Naive thymus-derived CD4-positive, alpha-beta T cell (primary cell): ENCODE results near the gene ABCG1. TPM values are rescaled to one million over a fixed set of nuclear protein-coding genes. Genes with fewer than 3 reads are reported as not detected.
A peak's percentile ranks its signal among the peaks of the same experiment; 100 is the strongest.

ENCODE experiments used
- ATAC-seq: fragments of 150-1000 bp; cut with Tn5 transposase; 2 replicates; pipeline ENCODE4 v1.10.0; 2021; ENCODE audit warnings: mild to moderate bottlenecking, moderate library complexity
- CTCF ChIA-PET: fragments of 350-600 bp; sonication (Branson Sonifier 250); formaldehyde crosslinking; loops from one replicate; lab custom pipeline; 2021; ENCODE audit warnings: antibody characterized with exemption; lab: Charles Lee
- POLR2A ChIA-PET: fragments of 350-600 bp; sonication (Branson Sonifier 250); formaldehyde crosslinking; loops from one replicate; lab custom pipeline; 2021; ENCODE audit warnings: antibody characterized with exemption, inconsistent platforms; lab: Charles Lee
- DNase-seq, 9 donors: peaks; one replicate each; pipeline versions ENCODE4 v3.0.0 to v3.0.0-alpha.2; 2020 to 2022; ENCODE audit warnings: mixed read lengths in 1 of 9
- H3K27ac ChIP-seq: one replicate; pipeline ENCODE4 v1.7.0; 2013; ENCODE audit warnings: mild to moderate bottlenecking, low read depth, low read length, moderate library complexity
- H3K27me3 ChIP-seq, 2 donors: one replicate each; pipeline ENCODE4 v1.7.0; 2013; ENCODE audit warnings: low read length in 2 of 2, mild to moderate bottlenecking in 2 of 2, moderate library complexity in 2 of 2; ENCODE audit not compliant: control insufficient read depth in 2 of 2, insufficient read depth in 2 of 2
- H3K36me3 ChIP-seq, 3 experiments: 1 replicate in 2 of 3; 2 replicates in 1 of 3; pipeline ENCODE4 v1.7.0; 2013; ENCODE audit warnings: low read length in 3 of 3, mild to moderate bottlenecking in 3 of 3, moderate library complexity in 1 of 3; ENCODE audit not compliant: insufficient read depth in 3 of 3, control insufficient read depth in 2 of 3
- H3K4me1 ChIP-seq, 2 donors: one replicate each; pipeline ENCODE4 v1.7.0; 2013; ENCODE audit warnings: low read length in 2 of 2, mild to moderate bottlenecking in 2 of 2, moderate library complexity in 1 of 2; ENCODE audit not compliant: control insufficient read depth in 2 of 2, insufficient read depth in 2 of 2
- H3K4me3 ChIP-seq: 2 replicates; pipeline ENCODE4 v1.7.0; 2013; ENCODE audit warnings: mild to moderate bottlenecking, low read length
- H3K9me3 ChIP-seq, 3 experiments: 1 replicate in 2 of 3; 2 replicates in 1 of 3; pipeline ENCODE4 v1.7.0; 2013; ENCODE audit warnings: low read length in 3 of 3; ENCODE audit not compliant: control insufficient read depth in 2 of 3
- H3K27ac Mint-ChIP-seq, 9 donors: one replicate each; pipeline ENCODE4 v1.8.0; 2020 to 2022; ENCODE audit warnings: mixed read lengths in 9 of 9, mild to moderate bottlenecking in 8 of 9, moderate library complexity in 5 of 9, inconsistent platforms in 2 of 9
- H3K27me3 Mint-ChIP-seq, 5 donors: one replicate each; pipeline ENCODE4 v1.8.0; 2021 to 2022; ENCODE audit warnings: mixed read lengths in 5 of 5, mild to moderate bottlenecking in 1 of 5
- H3K36me3 Mint-ChIP-seq, 5 donors: one replicate each; pipeline ENCODE4 v1.8.0; 2020 to 2022; ENCODE audit warnings: mixed read lengths in 5 of 5, mild to moderate bottlenecking in 3 of 5, inconsistent platforms in 1 of 5
- H3K4me1 Mint-ChIP-seq, 7 donors: one replicate each; pipeline ENCODE4 v1.8.0; 2020 to 2022; ENCODE audit warnings: mixed read lengths in 7 of 7, mild to moderate bottlenecking in 3 of 7, inconsistent platforms in 1 of 7
- H3K4me3 Mint-ChIP-seq, 10 donors: one replicate each; pipeline ENCODE4 v1.8.0; 2020 to 2022; ENCODE audit warnings: mild to moderate bottlenecking in 10 of 10, mixed read lengths in 10 of 10, moderate library complexity in 6 of 10, inconsistent platforms in 2 of 10
- H3K9me3 Mint-ChIP-seq, 11 donors: one replicate each; pipeline ENCODE4 v1.8.0; 2020 to 2022; ENCODE audit warnings: mixed read lengths in 11 of 11, mild to moderate bottlenecking in 4 of 11, inconsistent platforms in 1 of 11, moderate library complexity in 1 of 11
- intact Hi-C, 2 donors: fragments of 100-400 bp; cut with micrococcal nuclease; formaldehyde crosslinking; loops; one replicate each; pipeline ENCODE4 v1.15.1; 2023
- polyA plus RNA-seq, 2 donors: library from polyadenylated mRNA; unstranded; fragments of 300-500 nt; fragmentation: Illumina TruSeq; gene quantifications; one replicate each; pipeline ENCODE4 v1.2.3, GENCODE V29; 2021
- total RNA-seq, 6 experiments: library from RNA in 5 of 6; stranded (reverse) in 5 of 6; gene quantifications; 1 replicate in 5 of 6; 2 replicates in 1 of 6; pipeline ENCODE4 v1.2.3 and lab custom pipeline; 2021 to 2026

ABCG1 gene
- total and polyA plus RNA-seq, 7 experiments from 2014 or later = 0.67 to 49.7 (median 17.0) TPM

DNA sequence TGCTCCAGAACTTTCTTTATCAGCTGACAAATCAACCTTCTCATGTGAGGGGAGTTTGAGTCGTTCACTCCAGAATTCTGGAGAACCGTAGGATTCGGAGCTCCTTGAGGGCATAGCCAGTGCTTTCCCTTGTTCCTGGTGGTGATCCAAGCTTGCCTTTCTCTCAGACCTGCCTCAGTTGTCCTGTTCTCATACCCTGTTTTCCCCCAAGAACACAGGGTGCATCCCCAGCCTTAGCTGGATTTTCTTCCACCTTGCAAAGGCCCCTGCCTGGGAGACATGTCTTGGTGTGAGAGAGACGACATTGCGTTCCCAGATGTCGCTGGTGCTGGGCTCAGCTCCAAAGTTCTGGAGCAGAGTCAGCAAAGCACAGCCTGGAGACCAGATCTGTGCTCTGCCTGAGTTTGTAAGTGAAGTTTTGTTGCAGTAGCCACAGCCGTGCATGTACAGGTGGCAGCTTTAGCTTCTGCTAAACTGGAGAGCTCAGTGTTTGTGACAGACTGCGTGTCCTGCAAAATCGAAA lies 40.0 kb downstream of the ABCG1 start:
- H3K27ac ChIP-seq = no peak overlapping the region
- ATAC-seq (no peak), DNase-seq (no peak)
- Mint-ChIP-seq H3K27me3 (peaks cover 0 to 2% (median 0%) of the 10 kb centered on the region in 5 donors), H3K36me3 (peaks cover 0 to 5% (median 0%) of the 10 kb centered on the region in 5 donors), H3K4me3 (no peak overlapping the region), H3K4me1 (peaks cover 14 to 46% (median 33%) of the 10 kb centered on the region in 7 donors), H3K9me3 (no peaks in the 10 kb centered on the region), H3K27ac (peak overlapping the region in 4 of 9 donors; percentile 44 to 59 (median 47))
- ChIA-PET POLR2A (interaction anchor here (0.7 to 1.5 kb wide), 3 partner anchors 9 to 114 kb away, joined by 3 to 9 read pairs (median 3); no protein-coding TSS in a partner anchor), CTCF (interaction anchor here (0.5 to 5.3 kb wide), 27 partner anchors 9 to 426 kb away, joined by 3 to 108 read pairs (median 4); no protein-coding TSS in a partner anchor)
- no peak overlapping the region for H3K4me3 ChIP-seq
- peaks cover 0 to 3% (median 0%) of the 10 kb centered on the region in 3 experiments for H3K36me3 ChIP-seq
- H3K27me3 ChIP-seq = no peaks in the 10 kb centered on the region
- no peaks in the 10 kb centered on the region for H3K4me1 ChIP-seq
- intact Hi-C loops = loop anchor here (1.0 to 2.0 kb wide), 8 partner anchors 20 to 191 kb away; no protein-coding TSS in a partner anchor
- no peaks in the 10 kb centered on the region for H3K9me3 ChIP-seq

GRCh38 chr21:42260121-42260520 lies 41.2 kb downstream of the ABCG1 start:
- peaks cover 0 to 2% (median 0%) of the 10 kb centered on the region in 5 donors for H3K27me3 Mint-ChIP-seq
- Histone ChIP-seq H3K4me1 (no peaks in the 10 kb centered on the region), H3K27ac (no peak overlapping the region), H3K36me3 (peaks cover 0 to 7% (median 0%) of the 10 kb centered on the region in 3 experiments), H3K4me3 (no peak overlapping the region), H3K9me3 (no peaks in the 10 kb centered on the region), H3K27me3 (no peaks in the 10 kb centered on the region)
- peaks cover 8 to 43% (median 28%) of the 10 kb centered on the region in 7 donors for H3K4me1 Mint-ChIP-seq
- no peaks in the 10 kb centered on the region for H3K9me3 Mint-ChIP-seq
- H3K4me3 Mint-ChIP-seq = no peak overlapping the region
- ATAC-seq = no peak
- POLR2A ChIA-PET = no interaction called here
- CTCF ChIA-PET = interaction anchor here (0.9 to 5.3 kb wide), 6 partner anchors 40 to 114 kb away, joined by 3 to 108 read pairs (median 14); no protein-coding TSS in a partner anchor
- intact Hi-C loops = no loop called here
- no peak for DNase-seq
- peaks cover 0 to 10% (median 5%) of the 10 kb centered on the region in 5 donors for H3K36me3 Mint-ChIP-seq
- H3K27ac Mint-ChIP-seq = no peak overlapping the region

GRCh38 chr21:42261829-42262200 lies 42.9 kb downstream of the ABCG1 start:
- ChIA-PET POLR2A (no interaction called here), CTCF (interaction anchor here (0.9 to 5.3 kb wide), 2 partner anchors 23 to 115 kb away, joined by 3 to 108 read pairs; no protein-coding TSS in a partner anchor)
- Histone ChIP-seq H3K36me3 (peaks cover 0 to 10% (median 0%) of the 10 kb centered on the region in 3 experiments), H3K9me3 (no peaks in the 10 kb centered on the region), H3K27ac (no peak overlapping the region), H3K4me3 (no peak overlapping the region), H3K4me1 (peaks cover 0 to 6% of the 10 kb centered on the region in 2 donors), H3K27me3 (no peaks in the 10 kb centered on the region)
- intact Hi-C loops = no loop called here
- Mint-ChIP-seq H3K4me1 (peaks cover 14 to 44% (median 31%) of the 10 kb centered on the region in 7 donors), H3K27ac (no peak overlapping the region), H3K36me3 (peaks cover 0 to 12% (median 5%) of the 10 kb centered on the region in 5 donors), H3K27me3 (peaks cover 0 to 2% (median 0%) of the 10 kb centered on the region in 5 donors), H3K4me3 (no peak overlapping the region), H3K9me3 (no peaks in the 10 kb centered on the region)
- DNase-seq (no peak), ATAC-seq (no peak)

GRCh38 chr21:42262831-42263231 lies 43.9 kb downstream of the ABCG1 start:
- H3K4me1 ChIP-seq = peaks cover 10 to 16% of the 10 kb centered on the region in 2 donors
- H3K9me3 ChIP-seq = no peaks in the 10 kb centered on the region
- DNase-seq (no peak), ATAC-seq (peak; percentile 40)
- H3K27ac Mint-ChIP-seq = no peak overlapping the region
- intact Hi-C loops = no loop called here
- peaks cover 0 to 1% (median 0%) of the 10 kb centered on the region in 11 donors for H3K9me3 Mint-ChIP-seq
- CTCF ChIA-PET = interaction anchor here (5.3 kb wide), 1 partner anchor 116 kb away, joined by 108 read pairs; no protein-coding TSS in a partner anchor
- H3K36me3 ChIP-seq = peaks cover 0 to 10% (median 0%) of the 10 kb centered on the region in 3 experiments
- H3K36me3 Mint-ChIP-seq = peaks cover 0 to 12% (median 4%) of the 10 kb centered on the region in 5 donors
- peaks cover 21 to 48% (median 39%) of the 10 kb centered on the region in 7 donors for H3K4me1 Mint-ChIP-seq
- no peak overlapping the region for H3K4me3 Mint-ChIP-seq
- H3K27me3 ChIP-seq = no peaks in the 10 kb centered on the region
- H3K27me3 Mint-ChIP-seq = peaks cover 0 to 2% (median 0%) of the 10 kb centered on the region in 5 donors
- H3K27ac ChIP-seq = no peak overlapping the region
- POLR2A ChIA-PET = no interaction called here
- no peak overlapping the region for H3K4me3 ChIP-seq

- peaks cover 0 to 1% (median 0%) of the 10 kb centered on the region in 11 donors for H3K9me3 Mint-ChIP-seq
- H3K36me3 Mint-ChIP-seq = peaks cover 0 to 12% (median 4%) of the 10 kb centered on the region in 5 donors
- POLR2A ChIA-PET = interaction anchor here (0.6 kb wide), 1 partner anchor 66 kb away, joined by 3 read pairs; no protein-coding TSS in a partner anchor
- H3K27me3 Mint-ChIP-seq = no peaks in the 10 kb centered on the region
- intact Hi-C loops = no loop called here
- Histone ChIP-seq H3K36me3 (peaks cover 0 to 10% (median 0%) of the 10 kb centered on the region in 3 experiments), H3K27me3 (no peaks in the 10 kb centered on the region), H3K27ac (no peak overlapping the region), H3K4me3 (no peak overlapping the region), H3K4me1 (peaks cover 15 to 24% of the 10 kb centered on the region in 2 donors), H3K9me3 (no peaks in the 10 kb centered on the region)
- peaks cover 23 to 47% (median 43%) of the 10 kb centered on the region in 7 donors for H3K4me1 Mint-ChIP-seq
- peak overlapping the region in 1 of 10 donors; percentile 40 for H3K4me3 Mint-ChIP-seq
- no peak for DNase-seq
- no peak overlapping the region for H3K27ac Mint-ChIP-seq
- ATAC-seq = peak; percentile 49
- CTCF ChIA-PET = interaction anchor here (1.2 to 1.4 kb wide), 2 partner anchors 116 to 118 kb away, joined by 3 read pairs; no protein-coding TSS in a partner anchor
Observed at GRCh38 chr21:42263591-42264131, 44.7 kb downstream of the ABCG1 start.

DNA sequence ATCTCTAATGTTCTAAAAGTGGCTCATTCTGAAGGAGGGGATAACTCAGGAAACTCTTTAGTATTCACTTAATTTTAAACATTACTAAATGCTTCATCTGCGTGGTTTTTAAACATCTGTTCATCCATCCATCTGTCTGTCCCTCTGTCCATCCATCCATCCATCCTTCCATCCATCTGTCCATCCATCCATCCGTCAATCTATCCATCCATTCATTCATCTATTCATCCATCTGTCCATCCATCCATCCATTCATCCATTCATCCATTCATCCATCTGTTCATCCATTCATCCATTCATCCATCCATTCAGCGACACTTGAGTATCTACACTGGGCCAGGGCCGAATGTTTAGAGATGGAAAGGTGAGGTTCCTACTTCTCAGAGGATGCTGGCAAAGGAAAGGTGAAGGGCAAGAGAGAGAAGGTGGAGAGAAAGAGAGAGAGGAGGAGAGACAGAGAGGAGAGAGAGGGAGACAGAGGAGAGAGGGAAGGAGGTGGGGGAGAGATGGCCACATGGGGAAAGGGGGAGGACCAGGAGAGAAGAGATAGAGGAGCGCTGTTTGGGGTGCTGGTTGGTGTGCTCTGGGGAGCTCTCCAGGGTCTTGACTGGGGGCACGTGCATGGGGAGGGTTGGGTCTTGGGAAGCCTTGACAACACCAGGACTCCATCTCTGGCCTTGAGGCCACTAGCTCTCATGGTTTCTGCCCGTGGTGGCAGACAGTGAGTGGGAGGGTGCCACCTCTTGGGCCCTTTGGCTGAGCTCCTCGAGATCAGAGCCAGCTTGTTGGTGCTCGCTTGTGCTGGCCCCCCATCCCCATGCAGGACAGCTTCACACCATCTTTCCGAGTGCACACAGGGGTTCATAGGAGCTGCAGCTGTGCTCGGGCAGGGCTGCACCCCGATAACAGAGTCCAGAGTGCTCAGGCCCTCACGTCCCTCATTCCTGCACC lies 45.6 kb downstream of the ABCG1 start:
- H3K27ac ChIP-seq = no peak overlapping the region
- no peaks in the 10 kb centered on the region for H3K9me3 ChIP-seq
- peaks cover 17 to 32% of the 10 kb centered on the region in 2 donors for H3K4me1 ChIP-seq
- Mint-ChIP-seq H3K4me1 (peaks cover 31 to 51% (median 49%) of the 10 kb centered on the region in 7 donors), H3K4me3 (peak overlapping the region in 2 of 10 donors; percentile 24 to 40), H3K9me3 (peaks cover 0 to 1% (median 0%) of the 10 kb centered on the region in 11 donors), H3K27ac (peak overlapping the region in 2 of 9 donors; percentile 12 to 21), H3K27me3 (no peaks in the 10 kb centered on the region), H3K36me3 (peaks cover 0 to 12% (median 4%) of the 10 kb centered on the region in 5 donors)
- H3K36me3 ChIP-seq = peaks cover 0 to 10% (median 0%) of the 10 kb centered on the region in 3 experiments
- CTCF ChIA-PET = interaction anchor here (1.1 to 1.4 kb wide), 3 partner anchors 12 to 119 kb away, joined by 3 read pairs; no protein-coding TSS in a partner anchor
- ATAC-seq (no peak), DNase-seq (no peak)
- POLR2A ChIA-PET = interaction anchor here (0.6 kb wide), 1 partner anchor 65 kb away, joined by 3 read pairs; no protein-coding TSS in a partner anchor
- H3K27me3 ChIP-seq = no peaks in the 10 kb centered on the region
- intact Hi-C loops = no loop called here
- no peak overlapping the region for H3K4me3 ChIP-seq
